ENCODE measurements around the gene ZMAT5.

ZMAT5 gene

DNA sequence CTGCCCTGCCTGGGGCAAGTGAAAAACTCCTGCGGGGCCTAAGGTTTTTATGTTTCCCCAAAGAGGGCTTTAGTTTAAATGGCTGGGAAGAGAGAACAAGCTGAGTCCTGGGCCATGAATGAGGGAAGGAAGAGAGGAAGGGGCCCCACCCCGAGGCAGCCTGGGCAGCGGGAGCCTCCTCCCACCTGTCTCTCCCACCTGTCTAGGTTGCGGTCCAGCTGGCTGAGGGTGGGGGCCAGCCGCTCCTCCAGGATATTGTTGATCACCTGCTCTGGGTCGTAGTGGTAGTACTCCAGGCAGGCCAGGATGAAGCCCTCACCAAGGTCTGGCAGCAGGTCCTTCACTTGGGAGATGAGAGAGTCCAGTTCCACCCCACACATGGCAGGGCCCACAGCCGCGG, 35.0 kb upstream of the ZMAT5 start:
- Histone ChIP-seq H3K4me1 (ENCODE audit: insufficient read depth, low read length) (peaks cover 10% of the 10 kb centered on the region), H3K9ac (ENCODE audit: low read length) (no peak overlapping the region), H3K36me3 (ENCODE audit: insufficient read depth, low read length) (peaks cover 69% of the 10 kb centered on the region), H3K9me3 (ENCODE audit: low read length) (no peaks in the 10 kb centered on the region), H3K27me3 (ENCODE audit: control insufficient read depth in 1 of 2, insufficient read depth in 2 of 2, low read length in 2 of 2) (no peaks in the 10 kb centered on the region), H3K27ac (ENCODE audit: low read depth, low read length) (no peak overlapping the region), H3K4me3 (ENCODE audit: low read depth in 1 of 2, low read length in 2 of 2) (no peak overlapping the region)

DNA sequence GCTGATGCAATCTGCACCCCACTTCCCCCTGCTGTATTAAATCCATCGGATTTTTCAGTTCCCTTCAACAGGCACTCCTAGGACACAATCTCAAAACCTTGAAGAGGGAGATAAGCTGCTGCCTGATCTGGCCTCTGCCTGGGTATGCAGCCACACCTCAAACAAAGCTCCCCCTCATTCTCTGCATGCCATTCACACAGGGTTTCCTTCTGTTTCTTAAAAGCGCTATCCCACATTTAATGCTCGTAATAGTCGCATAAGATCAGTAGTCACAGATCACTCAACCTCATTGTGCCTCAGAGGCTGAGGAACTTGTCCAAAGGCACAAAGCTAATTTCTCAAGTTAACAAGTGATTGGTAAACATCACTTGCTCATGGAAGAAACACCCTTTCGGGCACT, 34.3 kb upstream of the ZMAT5 start:
- no peak overlapping the region for H3K9ac ChIP-seq (ENCODE audit: low read length)
- H3K4me1 ChIP-seq (ENCODE audit: insufficient read depth, low read length), result peaks cover 10% of the 10 kb centered on the region
- no peak overlapping the region for H3K27ac ChIP-seq (ENCODE audit: low read depth, low read length)
- H3K27me3 ChIP-seq (ENCODE audit: control insufficient read depth in 1 of 2, insufficient read depth in 2 of 2, low read length in 2 of 2), result no peaks in the 10 kb centered on the region
- H3K36me3 ChIP-seq (ENCODE audit: insufficient read depth, low read length), result peaks cover 62% of the 10 kb centered on the region
- H3K4me3 ChIP-seq (ENCODE audit: low read depth in 1 of 2, low read length in 2 of 2), result no peak overlapping the region
- H3K9me3 ChIP-seq (ENCODE audit: low read length), result no peaks in the 10 kb centered on the region

DNA sequence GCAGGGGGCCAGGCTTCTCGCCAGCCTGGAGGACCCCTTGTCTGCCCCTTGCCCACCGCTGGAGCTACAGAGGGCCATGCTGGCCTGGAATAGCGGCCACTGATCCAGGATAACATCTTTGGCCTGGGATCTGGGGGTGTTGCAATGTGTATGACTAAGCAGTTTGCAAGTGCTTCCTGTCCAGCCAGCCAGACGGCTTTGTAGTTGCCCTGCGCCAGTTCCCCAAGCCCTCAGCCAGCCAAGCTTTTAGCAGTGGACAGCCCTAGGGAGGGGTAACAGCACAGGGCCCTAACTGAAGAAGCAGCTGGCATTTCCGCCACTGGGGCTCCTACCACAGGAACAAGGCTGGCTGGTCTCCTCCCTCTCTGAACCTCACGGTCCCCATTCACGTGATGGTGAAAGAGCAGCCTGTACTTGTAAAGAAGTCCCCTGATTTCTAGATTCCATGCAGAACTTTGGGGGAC, 32.4 kb upstream of the ZMAT5 start:
- Histone ChIP-seq H3K36me3 (ENCODE audit: insufficient read depth, low read length) (peaks cover 57% of the 10 kb centered on the region), H3K9me3 (ENCODE audit: low read length) (no peaks in the 10 kb centered on the region), H3K9ac (ENCODE audit: low read length) (no peak overlapping the region), H3K27ac (ENCODE audit: low read depth, low read length) (no peak overlapping the region), H3K4me1 (ENCODE audit: insufficient read depth, low read length) (peaks cover 10% of the 10 kb centered on the region), H3K4me3 (ENCODE audit: low read depth in 1 of 2, low read length in 2 of 2) (no peak overlapping the region), H3K27me3 (ENCODE audit: control insufficient read depth in 1 of 2, insufficient read depth in 2 of 2, low read length in 2 of 2) (no peaks in the 10 kb centered on the region)

DNA sequence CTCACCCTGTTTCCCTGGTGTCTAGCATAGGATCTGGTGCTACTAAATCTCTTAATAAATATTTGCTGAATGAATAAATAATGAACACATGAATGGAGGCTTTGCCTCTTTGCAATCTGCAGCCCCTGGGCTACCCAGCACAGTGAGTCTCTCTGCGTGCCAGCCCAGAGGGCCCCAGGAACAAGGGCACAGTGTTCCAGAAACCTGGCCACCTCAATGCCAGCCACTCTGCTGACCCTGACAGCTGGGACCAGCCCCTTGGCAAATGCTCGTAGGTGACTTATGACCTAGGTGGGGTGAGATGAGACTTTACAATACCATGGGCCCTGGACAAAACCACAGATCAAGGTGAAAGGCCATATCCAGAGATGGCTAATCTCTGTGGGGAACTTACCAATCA, 32.0 kb upstream of the ZMAT5 start:
- no peaks in the 10 kb centered on the region for H3K27me3 ChIP-seq (ENCODE audit: control insufficient read depth in 1 of 2, insufficient read depth in 2 of 2, low read length in 2 of 2)
- H3K9me3 ChIP-seq (ENCODE audit: low read length), result no peaks in the 10 kb centered on the region
- peaks cover 10% of the 10 kb centered on the region for H3K4me1 ChIP-seq (ENCODE audit: insufficient read depth, low read length)
- H3K9ac ChIP-seq (ENCODE audit: low read length), result no peak overlapping the region
- no peak overlapping the region for H3K27ac ChIP-seq (ENCODE audit: low read depth, low read length)
- no peak overlapping the region for H3K4me3 ChIP-seq (ENCODE audit: low read depth in 1 of 2, low read length in 2 of 2)
- H3K36me3 ChIP-seq (ENCODE audit: insufficient read depth, low read length), result peaks cover 52% of the 10 kb centered on the region

DNA sequence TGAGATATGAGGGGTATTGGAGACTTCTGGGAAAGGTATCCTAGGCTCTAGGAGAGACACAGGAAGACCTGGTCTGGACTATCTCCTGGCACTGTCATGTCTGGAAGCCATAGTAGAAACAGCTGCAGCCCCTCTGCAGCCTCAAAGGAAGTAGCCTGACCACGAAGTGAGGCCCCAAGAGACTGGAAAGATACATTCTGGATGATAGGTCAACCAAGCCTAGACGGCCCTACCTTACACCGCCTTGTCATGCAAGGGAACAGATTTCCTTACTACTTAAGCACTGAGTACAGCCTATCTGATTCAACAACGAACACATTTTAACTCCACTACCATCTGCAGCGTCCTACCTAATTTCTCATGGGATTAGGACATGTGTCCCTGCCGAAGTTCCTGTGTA, 31.5 kb upstream of the ZMAT5 start:
- Histone ChIP-seq H3K4me3 (ENCODE audit: low read depth in 1 of 2, low read length in 2 of 2) (no peak overlapping the region), H3K27ac (ENCODE audit: low read depth, low read length) (no peak overlapping the region), H3K27me3 (ENCODE audit: control insufficient read depth in 1 of 2, insufficient read depth in 2 of 2, low read length in 2 of 2) (no peaks in the 10 kb centered on the region), H3K4me1 (ENCODE audit: insufficient read depth, low read length) (peaks cover 10% of the 10 kb centered on the region), H3K9ac (ENCODE audit: low read length) (no peak overlapping the region), H3K9me3 (ENCODE audit: low read length) (no peaks in the 10 kb centered on the region), H3K36me3 (ENCODE audit: insufficient read depth, low read length) (peaks cover 51% of the 10 kb centered on the region)

DNA sequence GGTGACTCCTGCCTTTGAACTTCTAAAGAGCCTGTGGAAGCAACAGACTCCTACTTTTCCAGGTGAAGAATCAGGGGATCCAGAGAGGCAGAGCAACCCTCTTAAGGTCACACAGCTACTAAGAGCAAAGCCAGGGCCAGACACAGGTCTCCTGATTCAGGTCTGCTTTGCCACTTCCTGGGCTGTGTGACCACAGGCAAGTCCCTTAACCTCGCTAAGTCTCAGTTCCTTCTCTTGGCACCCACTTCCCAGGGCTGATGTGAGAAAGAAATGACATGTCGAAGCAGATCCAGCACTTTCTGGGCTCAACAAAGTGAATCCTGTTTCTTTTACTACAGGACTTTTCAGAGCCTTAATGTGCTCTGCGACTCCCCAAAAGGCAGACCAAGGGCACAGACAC, 30.5 kb upstream of the ZMAT5 start:
- no peaks in the 10 kb centered on the region for H3K27me3 ChIP-seq (ENCODE audit: control insufficient read depth in 1 of 2, insufficient read depth in 2 of 2, low read length in 2 of 2)
- H3K4me1 ChIP-seq (ENCODE audit: insufficient read depth, low read length), result peaks cover 10% of the 10 kb centered on the region
- H3K9ac ChIP-seq (ENCODE audit: low read length), result no peak overlapping the region
- no peaks in the 10 kb centered on the region for H3K9me3 ChIP-seq (ENCODE audit: low read length)
- H3K4me3 ChIP-seq (ENCODE audit: low read depth in 1 of 2, low read length in 2 of 2), result no peak overlapping the region
- no peak overlapping the region for H3K27ac ChIP-seq (ENCODE audit: low read depth, low read length)
- H3K36me3 ChIP-seq (ENCODE audit: insufficient read depth, low read length), result peaks cover 59% of the 10 kb centered on the region

DNA sequence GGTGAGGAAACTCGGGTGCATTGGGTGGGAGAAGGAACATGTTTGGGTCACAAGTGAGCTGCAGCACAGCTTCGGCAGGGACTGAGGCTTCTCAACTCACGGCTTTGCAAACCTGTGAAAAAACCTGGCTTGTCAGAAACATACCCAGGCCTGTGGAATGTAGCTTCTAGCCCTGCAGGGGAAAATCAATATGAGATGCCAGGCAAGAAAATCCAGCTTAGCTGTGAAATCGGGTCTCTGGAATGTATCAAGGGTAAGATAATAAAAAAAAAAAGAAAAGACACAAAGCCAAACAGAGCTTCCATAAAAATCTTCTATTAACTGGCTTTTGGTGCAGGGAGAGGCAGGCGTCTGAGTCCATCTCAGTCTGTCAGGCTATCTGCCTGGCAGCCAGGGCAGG, 28.9 kb upstream of the ZMAT5 start:
- H3K27ac ChIP-seq (ENCODE audit: low read depth, low read length), result no peak overlapping the region
- no peaks in the 10 kb centered on the region for H3K27me3 ChIP-seq (ENCODE audit: control insufficient read depth in 1 of 2, insufficient read depth in 2 of 2, low read length in 2 of 2)
- peaks cover 53% of the 10 kb centered on the region for H3K36me3 ChIP-seq (ENCODE audit: insufficient read depth, low read length)
- H3K4me1 ChIP-seq (ENCODE audit: insufficient read depth, low read length), result peaks cover 10% of the 10 kb centered on the region
- H3K9me3 ChIP-seq (ENCODE audit: low read length), result no peaks in the 10 kb centered on the region
- no peak overlapping the region for H3K4me3 ChIP-seq (ENCODE audit: low read depth in 1 of 2, low read length in 2 of 2)
- no peak overlapping the region for H3K9ac ChIP-seq (ENCODE audit: low read length)

DNA sequence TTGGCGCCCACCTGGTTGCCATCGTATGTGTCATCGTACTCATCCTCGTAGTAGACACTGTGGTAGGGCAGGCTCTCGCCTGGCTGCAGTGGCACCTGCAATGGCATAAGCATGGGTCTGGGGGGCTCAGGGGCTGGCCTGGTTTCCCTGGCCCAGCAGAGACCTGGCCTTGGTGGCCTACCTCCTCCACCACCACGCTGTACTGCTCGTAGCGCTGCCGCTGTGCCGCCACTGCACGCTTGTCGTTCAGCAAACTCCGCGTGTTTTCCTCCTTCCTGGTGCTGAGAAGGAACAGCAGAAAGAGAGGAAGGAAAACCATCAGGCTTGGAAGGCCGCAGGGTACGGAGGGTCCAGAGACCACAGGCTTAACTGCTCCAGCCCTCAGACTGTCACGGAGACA, 26.6 kb upstream of the ZMAT5 start:
- H3K27ac ChIP-seq (ENCODE audit: low read depth, low read length), result no peak overlapping the region
- no peaks in the 10 kb centered on the region for H3K9me3 ChIP-seq (ENCODE audit: low read length)
- H3K27me3 ChIP-seq (ENCODE audit: control insufficient read depth in 1 of 2, insufficient read depth in 2 of 2, low read length in 2 of 2), result no peaks in the 10 kb centered on the region
- peaks cover 59% of the 10 kb centered on the region for H3K36me3 ChIP-seq (ENCODE audit: insufficient read depth, low read length)
- H3K4me3 ChIP-seq (ENCODE audit: low read depth in 1 of 2, low read length in 2 of 2), result no peak overlapping the region
- H3K9ac ChIP-seq (ENCODE audit: low read length), result no peak overlapping the region
- peaks cover 2% of the 10 kb centered on the region for H3K4me1 ChIP-seq (ENCODE audit: insufficient read depth, low read length)

DNA sequence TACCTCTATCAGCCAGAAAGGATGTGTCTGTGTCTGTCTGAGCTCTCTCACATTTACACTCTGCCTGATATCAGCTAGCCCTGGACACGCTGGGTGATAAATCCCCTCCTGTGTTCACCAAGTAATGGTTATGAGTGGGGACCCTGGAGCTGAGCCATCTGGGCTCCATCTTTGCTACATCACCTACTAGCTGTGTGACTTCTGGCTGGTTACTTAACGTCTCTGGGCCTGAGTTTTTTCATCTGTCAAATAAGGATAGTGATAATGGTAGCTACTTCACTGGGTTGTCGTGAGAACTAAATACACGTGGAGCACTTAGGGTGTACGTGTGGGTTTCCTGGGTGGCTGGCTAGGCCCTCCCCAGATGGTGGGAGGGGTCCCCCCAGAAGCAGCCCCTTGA, 23.3 kb upstream of the ZMAT5 start:
- H3K36me3 ChIP-seq (ENCODE audit: insufficient read depth, low read length), result peaks cover 54% of the 10 kb centered on the region

DNA sequence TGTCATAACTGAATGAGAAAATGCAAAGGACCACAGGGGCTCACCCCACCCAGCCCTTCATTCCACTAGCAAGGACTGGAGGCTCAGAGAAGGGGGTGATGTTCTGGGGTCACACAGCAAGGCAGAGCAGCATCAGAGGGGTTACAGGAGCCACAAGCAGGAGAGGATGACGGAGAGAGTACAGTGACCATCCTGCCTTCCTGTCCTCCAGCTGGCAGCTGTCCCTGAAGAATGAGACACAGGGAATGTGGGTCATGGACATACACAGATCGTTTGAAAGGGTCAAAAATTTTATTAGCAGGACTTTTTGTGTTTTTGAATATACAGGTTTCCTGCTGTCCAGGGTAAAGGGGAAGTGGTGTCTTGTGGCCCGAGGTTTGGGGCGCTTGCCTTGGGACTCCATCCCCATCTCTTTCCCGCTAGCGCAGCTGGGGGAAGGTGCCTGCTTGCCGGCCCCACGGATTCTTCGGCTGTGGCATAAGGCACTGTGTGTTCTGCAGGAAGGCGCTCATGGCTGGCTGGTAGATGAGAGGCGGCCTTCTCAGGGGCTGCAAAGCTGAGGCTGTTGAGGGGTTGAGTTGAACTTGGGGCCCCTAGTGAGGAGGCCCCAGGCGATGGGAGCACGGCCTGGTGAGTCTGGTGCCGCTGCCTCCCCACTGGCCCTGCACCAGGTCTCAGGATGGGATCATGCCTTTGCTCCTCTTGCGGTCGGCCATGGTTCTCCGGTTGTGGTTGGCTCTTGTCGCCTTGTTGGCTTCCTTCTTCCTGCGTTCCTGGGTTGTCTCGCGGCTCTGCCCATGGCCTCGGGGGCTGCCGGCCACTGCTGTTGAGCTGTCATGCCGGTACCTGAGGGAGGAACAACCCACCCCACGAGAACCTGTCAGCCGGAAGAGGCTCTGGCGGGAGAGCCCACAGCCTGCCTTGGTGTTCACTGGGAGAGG, 21.8 kb upstream of the ZMAT5 start:
- Histone ChIP-seq H3K27me3 (ENCODE audit: control insufficient read depth in 1 of 2, insufficient read depth in 2 of 2, low read length in 2 of 2) (no peaks in the 10 kb centered on the region), H3K9me3 (ENCODE audit: low read length) (no peaks in the 10 kb centered on the region), H3K4me1 (ENCODE audit: insufficient read depth, low read length) (peaks cover 4% of the 10 kb centered on the region), H3K9ac (ENCODE audit: low read length) (no peak overlapping the region), H3K36me3 (ENCODE audit: insufficient read depth, low read length) (peaks cover 47% of the 10 kb centered on the region), H3K27ac (ENCODE audit: low read depth, low read length) (no peak overlapping the region), H3K4me3 (ENCODE audit: low read depth in 1 of 2, low read length in 2 of 2) (no peak overlapping the region)

More for the DNA sequence above, 23.3 kb upstream of the ZMAT5 start:
- Histone ChIP-seq H3K4me3 (ENCODE audit: low read depth in 1 of 2, low read length in 2 of 2) (no peak overlapping the region), H3K27ac (ENCODE audit: low read depth, low read length) (no peak overlapping the region), H3K9ac (ENCODE audit: low read length) (no peak overlapping the region), H3K27me3 (ENCODE audit: control insufficient read depth in 1 of 2, insufficient read depth in 2 of 2, low read length in 2 of 2) (no peaks in the 10 kb centered on the region), H3K4me1 (ENCODE audit: insufficient read depth, low read length) (no peaks in the 10 kb centered on the region), H3K9me3 (ENCODE audit: low read length) (no peaks in the 10 kb centered on the region)

DNA sequence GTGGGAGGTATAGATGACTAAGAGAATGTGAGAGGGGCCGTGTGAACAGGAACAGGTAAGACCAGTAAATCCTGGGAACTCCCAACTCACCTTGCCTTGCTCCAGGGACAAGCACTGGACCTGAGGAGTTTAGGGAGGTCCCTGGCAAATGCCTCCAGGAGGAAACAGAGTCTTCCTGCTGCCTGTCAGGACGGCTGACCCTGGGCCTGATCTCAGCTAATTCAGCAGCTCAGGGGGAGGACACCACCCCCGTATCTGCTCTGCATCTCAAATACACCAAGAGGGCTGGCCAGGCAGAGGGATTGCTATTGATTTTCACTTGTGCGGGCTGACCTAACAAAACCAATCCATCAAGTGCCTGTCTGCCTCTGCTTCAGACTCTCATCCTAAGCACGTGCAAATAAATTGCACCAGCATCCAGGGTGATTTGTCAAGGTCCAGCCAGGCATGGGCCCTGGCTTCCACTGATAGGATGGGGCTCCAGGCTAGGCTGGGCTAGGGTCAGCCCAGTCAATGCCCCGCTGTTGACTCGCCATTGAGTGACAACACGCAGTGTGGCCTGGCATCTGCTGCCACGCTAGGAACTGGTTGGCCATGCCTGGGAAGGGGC, 20.7 kb upstream of the ZMAT5 start:
- Histone ChIP-seq H3K27me3 (ENCODE audit: control insufficient read depth in 1 of 2, insufficient read depth in 2 of 2, low read length in 2 of 2) (no peaks in the 10 kb centered on the region), H3K9ac (ENCODE audit: low read length) (no peak overlapping the region), H3K4me1 (ENCODE audit: insufficient read depth, low read length) (peaks cover 4% of the 10 kb centered on the region), H3K36me3 (ENCODE audit: insufficient read depth, low read length) (peaks cover 35% of the 10 kb centered on the region), H3K9me3 (ENCODE audit: low read length) (no peaks in the 10 kb centered on the region), H3K27ac (ENCODE audit: low read depth, low read length) (no peak overlapping the region), H3K4me3 (ENCODE audit: low read depth in 1 of 2, low read length in 2 of 2) (no peak overlapping the region)

Measured in muscle layer of colon (tissue), 2 donors.